ENCODE results near the gene KIF21B. TPM values are rescaled to one million over a fixed set of nuclear protein-coding genes. Genes with fewer than 3 reads are reported as not detected.

Gene KIF21B
- total RNA-seq, 1 donor from 2014 or later: 18.4 TPM

GRCh38 chr1:200977071-200977754 is 46.3 kb downstream of the KIF21B start:
- Histone ChIP-seq H3K27me3 (ENCODE audit: control insufficient read depth, insufficient read depth, low read length) (no peaks in the 10 kb centered on the region), H3K4me3 (ENCODE audit: low read depth, low read length) (no peak overlapping the region), H3K36me3 (ENCODE audit: control insufficient read depth, insufficient read depth, low read length) (no peaks in the 10 kb centered on the region)
- no peak for TF ChIP-seq CTCF (IDR thresholded peaks at IDR 0.05; ENCODE audit: insufficient read depth, low read length, poor library complexity, severe bottlenecking)
- no peak for DNase-seq (ENCODE audit: low read depth)

- H3K27me3 ChIP-seq (ENCODE audit: control insufficient read depth, insufficient read depth, low read length): no peaks in the 10 kb centered on the region
- no peak overlapping the region for H3K4me3 ChIP-seq (ENCODE audit: low read depth, low read length)
- DNase-seq (ENCODE audit: low read depth): no peak
- H3K36me3 ChIP-seq (ENCODE audit: control insufficient read depth, insufficient read depth, low read length): no peaks in the 10 kb centered on the region
- TF ChIP-seq CTCF (IDR thresholded peaks at IDR 0.05; ENCODE audit: insufficient read depth, low read length, poor library complexity, severe bottlenecking): no peak
Measured at GRCh38 chr1:200976634-200977033, 46.9 kb downstream of the KIF21B start.

- no peak overlapping the region for H3K4me3 ChIP-seq (ENCODE audit: low read depth, low read length)
- no peaks in the 10 kb centered on the region for H3K27me3 ChIP-seq (ENCODE audit: control insufficient read depth, insufficient read depth, low read length)
- H3K36me3 ChIP-seq (ENCODE audit: control insufficient read depth, insufficient read depth, low read length): no peaks in the 10 kb centered on the region
- no peak for DNase-seq (ENCODE audit: low read depth)
- no peak for TF ChIP-seq CTCF (IDR thresholded peaks at IDR 0.05; ENCODE audit: insufficient read depth, low read length, poor library complexity, severe bottlenecking)
Measured at GRCh38 chr1:200975458-200975857, 48.1 kb downstream of the KIF21B start.

GRCh38 chr1:200974711-200975110 is 48.8 kb downstream of the KIF21B start:
- H3K27me3 ChIP-seq (ENCODE audit: control insufficient read depth, insufficient read depth, low read length): no peaks in the 10 kb centered on the region
- no peak overlapping the region for H3K4me3 ChIP-seq (ENCODE audit: low read depth, low read length)
- DNase-seq (ENCODE audit: low read depth): no peak
- no peaks in the 10 kb centered on the region for H3K36me3 ChIP-seq (ENCODE audit: control insufficient read depth, insufficient read depth, low read length)
- TF ChIP-seq CTCF (IDR thresholded peaks at IDR 0.05; ENCODE audit: insufficient read depth, low read length, poor library complexity, severe bottlenecking): no peak

GRCh38 chr1:200973937-200974657 is 49.4 kb downstream of the KIF21B start:
- no peak overlapping the region for H3K4me3 ChIP-seq (ENCODE audit: low read depth, low read length)
- H3K27me3 ChIP-seq (ENCODE audit: control insufficient read depth, insufficient read depth, low read length): no peaks in the 10 kb centered on the region
- no peak for DNase-seq (ENCODE audit: low read depth)
- TF ChIP-seq CTCF (IDR thresholded peaks at IDR 0.05; ENCODE audit: insufficient read depth, low read length, poor library complexity, severe bottlenecking): no peak
- no peaks in the 10 kb centered on the region for H3K36me3 ChIP-seq (ENCODE audit: control insufficient read depth, insufficient read depth, low read length)

Data from kidney epithelial cell (primary cell).